ENCODE results near the gene LRRC63.
A peak's percentile ranks its signal among the peaks of the same experiment; 100 is the strongest.
"Not testable (repeated sequence)": the region's sequence is repeated elsewhere in the genome, so short reads cannot be mapped to it uniquely, and the experiment has no call there.

LRRC63 gene

GRCh38 chr13:46235286-46235685, 23.6 kb downstream of the LRRC63 start:
- DNase-seq (ENCODE audit: low read depth in 2 of 2) = no peak

- DNase-seq (ENCODE audit: low read depth in 2 of 2) = no peak
Measured at GRCh38 chr13:46265292-46265691, 53.6 kb downstream of the LRRC63 start.

GRCh38 chr13:46267166-46267565, 55.4 kb downstream of the LRRC63 start:
- no peak for DNase-seq (ENCODE audit: low read depth in 2 of 2)

- no peak for DNase-seq (ENCODE audit: low read depth in 2 of 2)
Measured at GRCh38 chr13:46270416-46270815, 58.7 kb downstream of the LRRC63 start.

GRCh38 chr13:46274094-46274698, 62.5 kb downstream of the LRRC63 start:
- DNase-seq (ENCODE audit: low read depth in 2 of 2) = no peak

- DNase-seq (ENCODE audit: low read depth in 2 of 2) = no peak
Measured at GRCh38 chr13:46278474-46278873, 66.7 kb downstream of the LRRC63 start.

- DNase-seq (ENCODE audit: low read depth in 2 of 2) = no peak
Measured at GRCh38 chr13:46281779-46282178, 70.1 kb downstream of the LRRC63 start.

GRCh38 chr13:46283912-46284824, 72.4 kb downstream of the LRRC63 start:
- not testable (repeated sequence) for DNase-seq (ENCODE audit: low read depth in 2 of 2)

- DNase-seq (ENCODE audit: low read depth in 2 of 2) = no peak
Measured at GRCh38 chr13:46286972-46287371, 75.2 kb downstream of the LRRC63 start.

- no peak for DNase-seq (ENCODE audit: low read depth in 2 of 2)
Measured at GRCh38 chr13:46288570-46289259, 77.0 kb downstream of the LRRC63 start.

- no peak for DNase-seq (ENCODE audit: low read depth in 2 of 2)
Measured at GRCh38 chr13:46289260-46289955, 77.7 kb downstream of the LRRC63 start.

GRCh38 chr13:46290434-46290833, 78.7 kb downstream of the LRRC63 start:
- no peak for DNase-seq (ENCODE audit: low read depth in 2 of 2)

GRCh38 chr13:46293436-46293835, 81.7 kb downstream of the LRRC63 start:
- no peak for DNase-seq (ENCODE audit: low read depth in 2 of 2)

GRCh38 chr13:46295491-46296114, 83.9 kb downstream of the LRRC63 start:
- peak; percentile 22 to 29 for DNase-seq (ENCODE audit: low read depth in 2 of 2)

GRCh38 chr13:46296115-46296822, 84.5 kb downstream of the LRRC63 start:
- DNase-seq (ENCODE audit: low read depth in 2 of 2) = no peak

GRCh38 chr13:46296921-46297320, 85.2 kb downstream of the LRRC63 start:
- no peak for DNase-seq (ENCODE audit: low read depth in 2 of 2)

- no peak for DNase-seq (ENCODE audit: low read depth in 2 of 2)
Measured at GRCh38 chr13:46297361-46297811, 85.7 kb downstream of the LRRC63 start.

- DNase-seq (ENCODE audit: low read depth in 2 of 2) = no peak
Measured at GRCh38 chr13:46303742-46304385, 92.1 kb downstream of the LRRC63 start.

- no peak for DNase-seq (ENCODE audit: low read depth in 2 of 2)
Measured at GRCh38 chr13:46304546-46304945, 92.8 kb downstream of the LRRC63 start.

- DNase-seq (ENCODE audit: low read depth in 2 of 2) = no peak
Measured at GRCh38 chr13:46307554-46307953, 95.8 kb downstream of the LRRC63 start.
